ENCODE measurements around the gene CEACAM6. TPM values are rescaled to one million over a fixed set of nuclear protein-coding genes. Genes with fewer than 3 reads are reported as not detected.
A peak's percentile ranks its signal among the peaks of the same experiment; 100 is the strongest.
"Not testable (repeated sequence)": the region's sequence is repeated elsewhere in the genome, so short reads cannot be mapped to it uniquely, and the experiment has no call there.

The CEACAM6 gene
- total RNA-seq, 1 donor from 2014 or later = not detected

GRCh38 chr19:41784743-41785142, 29.4 kb downstream of the CEACAM6 start:
- H3K27me3 Mint-ChIP-seq (ENCODE audit: low read depth) = peaks cover 20% of the 10 kb centered on the region
- TF ChIP-seq CTCF (IDR thresholded peaks at IDR 0.05; ENCODE audit: unreplicated experiment) = no peak
- H3K4me3 Mint-ChIP-seq = no peak overlapping the region
- H3K36me3 Mint-ChIP-seq = no peaks in the 10 kb centered on the region
- H3K9me3 Mint-ChIP-seq = peaks cover 19% of the 10 kb centered on the region
- no peak for DNase-seq (ENCODE audit: low spot score in 2 of 2, unreplicated experiment in 2 of 2)
- no peak overlapping the region for H3K27ac Mint-ChIP-seq
- no peaks in the 10 kb centered on the region for H3K4me1 Mint-ChIP-seq

GRCh38 chr19:41785653-41786052, 30.3 kb downstream of the CEACAM6 start:
- H3K27me3 Mint-ChIP-seq (ENCODE audit: low read depth) = peaks cover 20% of the 10 kb centered on the region
- peak; percentile 74 for TF ChIP-seq CTCF (IDR thresholded peaks at IDR 0.05; ENCODE audit: unreplicated experiment)
- H3K9me3 Mint-ChIP-seq = peaks cover 10% of the 10 kb centered on the region
- H3K4me1 Mint-ChIP-seq = no peaks in the 10 kb centered on the region
- H3K36me3 Mint-ChIP-seq = no peaks in the 10 kb centered on the region
- H3K27ac Mint-ChIP-seq = no peak overlapping the region
- H3K4me3 Mint-ChIP-seq = no peak overlapping the region
- peak in 1 of 2 experiments; percentile 53 for DNase-seq (ENCODE audit: low spot score in 2 of 2, unreplicated experiment in 2 of 2)

DNA sequence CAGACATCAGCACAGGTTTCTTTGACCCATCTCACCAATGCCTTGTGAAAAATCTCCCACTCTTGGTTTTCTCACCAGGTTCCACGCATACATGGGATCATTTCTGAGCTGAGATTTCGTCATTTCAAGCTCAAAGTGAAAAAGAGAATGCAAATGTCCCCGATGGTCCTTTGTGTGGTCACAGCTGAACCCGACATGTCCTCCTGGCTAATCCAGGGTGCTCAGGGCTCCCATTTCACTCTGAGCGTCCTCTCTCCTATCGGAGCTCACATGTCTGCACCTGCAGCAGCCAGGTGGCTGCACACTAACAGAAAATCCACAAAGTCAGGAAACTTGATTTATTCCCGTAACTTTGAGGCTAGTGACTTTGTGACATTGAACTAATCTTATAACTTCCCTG, 31.7 kb downstream of the CEACAM6 start:
- Mint-ChIP-seq H3K36me3 (no peaks in the 10 kb centered on the region), H3K27me3 (ENCODE audit: low read depth) (peaks cover 20% of the 10 kb centered on the region), H3K4me1 (no peaks in the 10 kb centered on the region), H3K27ac (no peak overlapping the region), H3K4me3 (no peak overlapping the region), H3K9me3 (peaks cover 2% of the 10 kb centered on the region)
- no peak for DNase-seq (ENCODE audit: low spot score in 2 of 2, unreplicated experiment in 2 of 2)
- TF ChIP-seq CTCF (IDR thresholded peaks at IDR 0.05; ENCODE audit: unreplicated experiment) = no peak

GRCh38 chr19:41788518-41788917, 33.2 kb downstream of the CEACAM6 start:
- H3K4me3 Mint-ChIP-seq; H3K27ac Mint-ChIP-seq; H3K36me3 Mint-ChIP-seq; DNase-seq (ENCODE audit: low spot score in 2 of 2, unreplicated experiment in 2 of 2); H3K9me3 Mint-ChIP-seq; H3K4me1 Mint-ChIP-seq: not testable (repeated sequence)
- peaks cover 25% of the 10 kb centered on the region for H3K27me3 Mint-ChIP-seq (ENCODE audit: low read depth)

- DNase-seq (ENCODE audit: low spot score in 2 of 2, unreplicated experiment in 2 of 2); H3K27ac Mint-ChIP-seq; H3K36me3 Mint-ChIP-seq; H3K9me3 Mint-ChIP-seq; H3K4me3 Mint-ChIP-seq; H3K4me1 Mint-ChIP-seq: not testable (repeated sequence)
- H3K27me3 Mint-ChIP-seq (ENCODE audit: low read depth) = peaks cover 25% of the 10 kb centered on the region
These were observed 33.7 kb downstream of the CEACAM6 start for GRCh38 chr19:41789053-41789452.

- DNase-seq (ENCODE audit: low spot score in 2 of 2, unreplicated experiment in 2 of 2) = no peak
- TF ChIP-seq CTCF (IDR thresholded peaks at IDR 0.05; ENCODE audit: unreplicated experiment) = no peak
- Mint-ChIP-seq H3K4me1 (no peaks in the 10 kb centered on the region), H3K36me3 (no peaks in the 10 kb centered on the region), H3K27me3 (ENCODE audit: low read depth) (peaks cover 8% of the 10 kb centered on the region), H3K9me3 (peaks cover 18% of the 10 kb centered on the region), H3K4me3 (no peak overlapping the region), H3K27ac (no peak overlapping the region)
These were observed 37.4 kb downstream of the CEACAM6 start for GRCh38 chr19:41792513-41793413.
